Smooth muscle cell (in vitro differentiated cells): ENCODE results near the gene SLC17A2. TPM values are rescaled to one million over a fixed set of nuclear protein-coding genes. Genes with fewer than 3 reads are reported as not detected.

Experiments used
- DNase-seq: peaks from one replicate; lab custom pipeline; 2025; ENCODE audit not compliant: unreplicated experiment; lab: John Stamatoyannopoulos, UW
- H2AFZ ChIP-seq: fragments of 200-600 bp; sonication (generic); 2 replicates; pipeline ENCODE4 v1.6.0; 2016; ENCODE audit warnings: antibody characterized with exemption, low read depth, mild to moderate bottlenecking
- H3F3A ChIP-seq: fragments of 200-600 bp; sonication (generic); 2 replicates; pipeline ENCODE4 v1.6.0; 2017; ENCODE audit warnings: antibody characterized with exemption, low read depth
- H3K27ac ChIP-seq: fragments of 200-600 bp; sonication (generic); 2 replicates; pipeline ENCODE4 v1.5.1; 2016; ENCODE audit warnings: low read depth, mild to moderate bottlenecking
- H3K27me3 ChIP-seq: fragments of 200-600 bp; sonication (generic); 2 replicates; pipeline ENCODE4 v1.6.1; 2016; ENCODE audit warnings: low read depth, mild to moderate bottlenecking
- H3K36me3 ChIP-seq: fragments of 200-600 bp; sonication (generic); 2 replicates; pipeline ENCODE4 v1.5.1; 2016; ENCODE audit warnings: low read depth
- H3K4me1 ChIP-seq: fragments of 200-600 bp; sonication (generic); 2 replicates; pipeline ENCODE4 v1.5.1; 2016; ENCODE audit warnings: low read depth
- H3K4me2 ChIP-seq: fragments of 200-600 bp; sonication (generic); 2 replicates; pipeline ENCODE4 v1.6.0; 2016; ENCODE audit warnings: mild to moderate bottlenecking
- H3K4me3 ChIP-seq: fragments of 200-600 bp; sonication (generic); 2 replicates; pipeline ENCODE4 v1.5.1; 2016; ENCODE audit warnings: mild to moderate bottlenecking
- H3K79me2 ChIP-seq: fragments of 200-600 bp; sonication (generic); 2 replicates; pipeline ENCODE4 v1.6.0; 2016; ENCODE audit warnings: low read depth, mild to moderate bottlenecking
- H3K9ac ChIP-seq: fragments of 200-600 bp; sonication (generic); 2 replicates; pipeline ENCODE4 v1.6.0; 2016; ENCODE audit warnings: low read depth
- H3K9me3 ChIP-seq: fragments of 200-600 bp; sonication (generic); replicated peaks from 2 replicates; pipeline ENCODE4 v1.5.1; 2016; ENCODE audit warnings: low read depth
- H4K20me1 ChIP-seq: fragments of 200-600 bp; sonication (generic); 2 replicates; pipeline ENCODE4 v1.6.0; 2016; ENCODE audit warnings: low read depth
- WGBS: methylation state at CpG from one replicate; pipeline ENCODE4 v1.1.7; 2016; ENCODE audit warnings: low lambda C conversion rate; 5-methylcytosine and 5-hydroxymethylcytosine counted together
- polyA plus RNA-seq: library from polyadenylated mRNA; unstranded; fragments of >200 nt; fragmentation: Nextera tagmentation; extraction: Ambion mirVana; gene quantifications from 2 replicates; pipeline ENCODE4 v1.2.1, GENCODE V29; 2016
- total RNA-seq: library from RNA; depleted of rRNA; stranded (reverse); fragments of >200 nt; gene quantifications from 2 replicates; pipeline ENCODE4 v1.2.3, GENCODE V29; 2014
- TF ChIP-seq, protein P1 (sequence below): fragments of 200-600 bp; sonication (generic); IDR thresholded peaks from 2 replicates; pipeline ENCODE4 v1.5.1; 2017; ENCODE audit warnings: borderline replicate concordance, mild to moderate bottlenecking, antibody characterized with exemption; ENCODE audit not compliant: insufficient read depth, poor library complexity, severe bottlenecking

Gene SLC17A2
- total and polyA plus RNA-seq, 2 experiments from 2014 or later = not detected

DNA sequence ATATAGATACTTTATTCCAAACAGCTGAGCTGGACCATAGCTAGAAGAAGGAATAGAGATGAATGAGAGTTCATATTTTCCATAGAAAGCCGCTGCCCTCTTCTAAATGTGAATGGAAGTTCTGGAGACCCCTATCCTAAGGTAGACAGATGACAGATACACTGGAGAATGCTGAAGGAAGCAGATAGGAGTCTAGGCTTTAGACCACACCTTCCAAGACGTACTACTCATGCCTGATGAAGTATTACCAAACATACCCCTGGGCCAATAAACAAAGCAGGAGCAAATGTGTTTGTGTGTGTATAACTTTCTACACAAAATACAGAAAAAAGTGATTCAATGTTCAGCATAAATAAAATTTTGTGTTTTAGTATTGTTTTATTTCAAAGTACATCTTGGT, 9.1 kb upstream of the SLC17A2 start:
- DNase-seq = no peak
- H3K36me3 ChIP-seq = no peaks in the 10 kb centered on the region
- H3F3A ChIP-seq = no peaks in the 10 kb centered on the region
- H3K79me2 ChIP-seq = no peaks in the 10 kb centered on the region
- H3K4me3 ChIP-seq = no peak overlapping the region
- H3K4me1 ChIP-seq = no peaks in the 10 kb centered on the region
- H3K9me3 ChIP-seq = no peaks in the 10 kb centered on the region
- H3K9ac ChIP-seq = no peak overlapping the region
- H3K4me2 ChIP-seq = no peak overlapping the region
- WGBS = 82% methylated on average over 2 of the region's 2 CpGs
- no peaks in the 10 kb centered on the region for H3K27me3 ChIP-seq
- H2AFZ ChIP-seq = no peak overlapping the region
- no peaks in the 10 kb centered on the region for H4K20me1 ChIP-seq
- no peak overlapping the region for H3K27ac ChIP-seq
- TF ChIP-seq, protein P1, sequence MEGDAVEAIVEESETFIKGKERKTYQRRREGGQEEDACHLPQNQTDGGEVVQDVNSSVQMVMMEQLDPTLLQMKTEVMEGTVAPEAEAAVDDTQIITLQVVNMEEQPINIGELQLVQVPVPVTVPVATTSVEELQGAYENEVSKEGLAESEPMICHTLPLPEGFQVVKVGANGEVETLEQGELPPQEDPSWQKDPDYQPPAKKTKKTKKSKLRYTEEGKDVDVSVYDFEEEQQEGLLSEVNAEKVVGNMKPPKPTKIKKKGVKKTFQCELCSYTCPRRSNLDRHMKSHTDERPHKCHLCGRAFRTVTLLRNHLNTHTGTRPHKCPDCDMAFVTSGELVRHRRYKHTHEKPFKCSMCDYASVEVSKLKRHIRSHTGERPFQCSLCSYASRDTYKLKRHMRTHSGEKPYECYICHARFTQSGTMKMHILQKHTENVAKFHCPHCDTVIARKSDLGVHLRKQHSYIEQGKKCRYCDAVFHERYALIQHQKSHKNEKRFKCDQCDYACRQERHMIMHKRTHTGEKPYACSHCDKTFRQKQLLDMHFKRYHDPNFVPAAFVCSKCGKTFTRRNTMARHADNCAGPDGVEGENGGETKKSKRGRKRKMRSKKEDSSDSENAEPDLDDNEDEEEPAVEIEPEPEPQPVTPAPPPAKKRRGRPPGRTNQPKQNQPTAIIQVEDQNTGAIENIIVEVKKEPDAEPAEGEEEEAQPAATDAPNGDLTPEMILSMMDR = no peak

DNA sequence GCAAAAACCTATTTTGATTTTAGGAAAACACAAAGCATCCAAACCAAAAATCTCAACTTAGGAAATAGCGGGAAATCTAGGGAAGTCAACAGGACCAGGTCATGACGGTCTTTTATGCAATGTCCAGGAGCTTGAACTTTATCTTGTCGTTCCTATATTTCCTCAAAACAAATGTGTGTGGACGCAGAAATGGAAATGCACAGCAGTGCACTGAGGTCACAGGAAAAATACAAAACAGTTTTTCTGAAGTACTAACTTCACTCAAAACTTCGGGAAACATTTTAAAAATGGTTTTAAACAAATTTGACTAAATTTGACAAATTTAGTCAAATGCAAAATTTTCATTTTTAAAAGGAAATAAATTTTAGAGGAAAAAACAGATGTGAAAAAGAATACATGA, 5.5 kb upstream of the SLC17A2 start:
- TF ChIP-seq, protein P1 = no peak
- Histone ChIP-seq H3K9ac (no peak overlapping the region), H3K9me3 (no peaks in the 10 kb centered on the region), H3K36me3 (no peaks in the 10 kb centered on the region), H2AFZ (no peak overlapping the region), H3K79me2 (no peaks in the 10 kb centered on the region), H3K4me3 (no peak overlapping the region), H3K27ac (no peak overlapping the region), H3K27me3 (no peaks in the 10 kb centered on the region), H3F3A (no peaks in the 10 kb centered on the region), H3K4me1 (no peaks in the 10 kb centered on the region), H4K20me1 (no peaks in the 10 kb centered on the region), H3K4me2 (no peak overlapping the region)
- 98% methylated on average over 5 of the region's 5 CpGs for WGBS
- no peak for DNase-seq

DNA sequence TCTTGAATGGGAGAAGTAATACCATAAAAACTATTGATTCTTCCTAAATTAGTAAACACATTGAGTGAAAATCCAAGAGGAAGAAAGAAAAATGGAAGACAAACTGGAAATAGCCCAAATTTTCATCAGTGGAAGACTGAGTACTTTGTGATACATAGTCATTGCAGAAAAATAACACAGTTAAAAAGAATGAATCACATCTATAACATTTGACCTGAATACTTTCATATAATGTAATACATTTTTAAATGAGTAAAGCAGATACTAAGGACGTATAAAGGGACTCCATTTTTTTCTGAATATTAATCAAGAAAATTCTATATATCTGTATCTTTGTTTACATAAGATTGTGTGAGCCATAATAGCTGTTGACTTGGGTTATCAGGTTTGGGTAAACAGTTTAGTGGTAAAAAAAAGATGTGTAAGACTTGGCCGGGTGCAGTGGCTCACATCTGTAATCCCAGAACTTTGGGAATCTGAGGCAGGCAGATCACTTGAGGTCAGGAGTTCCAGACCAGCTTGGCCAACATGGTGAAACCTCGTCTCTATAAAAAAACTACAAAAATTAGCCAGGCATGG, 4.3 kb upstream of the SLC17A2 start:
- 72% methylated on average over 3 of the region's 3 CpGs for WGBS
- H3K79me2 ChIP-seq = no peaks in the 10 kb centered on the region
- H3K4me2 ChIP-seq = no peak overlapping the region
- no peak overlapping the region for H2AFZ ChIP-seq
- no peaks in the 10 kb centered on the region for H3F3A ChIP-seq
- no peak overlapping the region for H3K27ac ChIP-seq
- H3K4me3 ChIP-seq = no peak overlapping the region
- no peaks in the 10 kb centered on the region for H3K27me3 ChIP-seq
- TF ChIP-seq, protein P1 = no peak
- H3K36me3 ChIP-seq = no peaks in the 10 kb centered on the region
- H3K9ac ChIP-seq = no peak overlapping the region
- no peaks in the 10 kb centered on the region for H3K4me1 ChIP-seq
- H4K20me1 ChIP-seq = no peaks in the 10 kb centered on the region
- no peaks in the 10 kb centered on the region for H3K9me3 ChIP-seq
- no peak for DNase-seq

GRCh38 chr6:25934156-25934555, 3.7 kb upstream of the SLC17A2 start:
- WGBS = 96% methylated on average over 2 of the region's 2 CpGs

More at GRCh38 chr6:25934156-25934555, 3.7 kb upstream of the SLC17A2 start:
- H2AFZ ChIP-seq = no peak overlapping the region
- H3K9ac ChIP-seq = no peak overlapping the region
- no peak overlapping the region for H3K4me2 ChIP-seq
- no peaks in the 10 kb centered on the region for H4K20me1 ChIP-seq
- H3K27ac ChIP-seq = no peak overlapping the region
- DNase-seq = no peak
- no peaks in the 10 kb centered on the region for H3K9me3 ChIP-seq
- no peak overlapping the region for H3K4me3 ChIP-seq
- no peaks in the 10 kb centered on the region for H3K4me1 ChIP-seq
- H3K27me3 ChIP-seq = no peaks in the 10 kb centered on the region
- no peaks in the 10 kb centered on the region for H3K79me2 ChIP-seq
- TF ChIP-seq, protein P1 = no peak
- no peaks in the 10 kb centered on the region for H3K36me3 ChIP-seq
- no peaks in the 10 kb centered on the region for H3F3A ChIP-seq
